ENCODE data around the gene POU5F2. TPM values are rescaled to one million over a fixed set of nuclear protein-coding genes. Genes with fewer than 3 reads are reported as not detected.

The POU5F2 gene
- total RNA-seq, 2 donors from 2014 or later, result 0.40 to 0.84 TPM

DNA sequence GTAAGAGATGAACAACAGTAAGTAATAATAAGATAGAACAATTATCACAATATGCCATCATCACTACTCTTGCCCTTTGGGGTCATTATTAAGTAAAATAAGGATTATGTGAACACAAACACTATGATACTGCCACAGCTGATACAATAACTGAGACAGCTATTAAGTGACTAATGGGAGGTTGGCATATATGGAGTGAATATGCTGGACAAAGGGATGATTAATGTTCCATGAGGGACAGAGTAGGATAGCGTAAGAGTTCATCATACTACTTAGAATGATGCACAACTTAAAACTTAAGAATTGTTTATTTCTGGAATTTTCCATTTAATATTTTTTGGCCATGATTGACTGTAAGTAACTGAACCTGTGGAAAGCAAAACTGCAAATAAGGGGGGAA, 16.6 kb downstream of the POU5F2 start:
- TF ChIP-seq, protein P1, sequence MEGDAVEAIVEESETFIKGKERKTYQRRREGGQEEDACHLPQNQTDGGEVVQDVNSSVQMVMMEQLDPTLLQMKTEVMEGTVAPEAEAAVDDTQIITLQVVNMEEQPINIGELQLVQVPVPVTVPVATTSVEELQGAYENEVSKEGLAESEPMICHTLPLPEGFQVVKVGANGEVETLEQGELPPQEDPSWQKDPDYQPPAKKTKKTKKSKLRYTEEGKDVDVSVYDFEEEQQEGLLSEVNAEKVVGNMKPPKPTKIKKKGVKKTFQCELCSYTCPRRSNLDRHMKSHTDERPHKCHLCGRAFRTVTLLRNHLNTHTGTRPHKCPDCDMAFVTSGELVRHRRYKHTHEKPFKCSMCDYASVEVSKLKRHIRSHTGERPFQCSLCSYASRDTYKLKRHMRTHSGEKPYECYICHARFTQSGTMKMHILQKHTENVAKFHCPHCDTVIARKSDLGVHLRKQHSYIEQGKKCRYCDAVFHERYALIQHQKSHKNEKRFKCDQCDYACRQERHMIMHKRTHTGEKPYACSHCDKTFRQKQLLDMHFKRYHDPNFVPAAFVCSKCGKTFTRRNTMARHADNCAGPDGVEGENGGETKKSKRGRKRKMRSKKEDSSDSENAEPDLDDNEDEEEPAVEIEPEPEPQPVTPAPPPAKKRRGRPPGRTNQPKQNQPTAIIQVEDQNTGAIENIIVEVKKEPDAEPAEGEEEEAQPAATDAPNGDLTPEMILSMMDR (conservative IDR thresholded peaks at IDR 0.05), result no peak
- peaks cover 6% of the 10 kb centered on the region for H3K4me1 Mint-ChIP-seq
- Histone ChIP-seq H3K27me3 (ENCODE audit: control insufficient read depth, insufficient read depth, low read length, poor library complexity, severe bottlenecking) (no peaks in the 10 kb centered on the region), H3K9me3 (ENCODE audit: control insufficient read depth, low read length) (no peaks in the 10 kb centered on the region), H3K27ac (ENCODE audit: low read depth, low read length) (no peak overlapping the region), H3K9ac (ENCODE audit: extremely low read depth, low read length, poor library complexity, severe bottlenecking) (no peak overlapping the region), H3K36me3 (ENCODE audit: control insufficient read depth, insufficient read depth, low read length) (no peaks in the 10 kb centered on the region), H3K4me1 (ENCODE audit: control insufficient read depth, insufficient read depth, low read length) (no peaks in the 10 kb centered on the region), H3K4me3 (ENCODE audit: low read length) (no peak overlapping the region)
- 100% methylated on average over 1 of the region's 1 CpG; no CpG with 5 or more reads in 1 of the 2 experiments for WGBS, 2 experiments (ENCODE audit: insufficient coverage in 1 of 2, insufficient read length in 1 of 2)
- no peak overlapping the region for H3K27ac Mint-ChIP-seq
- no peak overlapping the region for H3K4me3 Mint-ChIP-seq
- H3K27me3 Mint-ChIP-seq (ENCODE audit: insufficient read depth), result no peaks in the 10 kb centered on the region
- no peaks in the 10 kb centered on the region for H3K36me3 Mint-ChIP-seq (ENCODE audit: low read depth)
- DNase-seq, result no peak
- no peaks in the 10 kb centered on the region for H3K9me3 Mint-ChIP-seq

DNA sequence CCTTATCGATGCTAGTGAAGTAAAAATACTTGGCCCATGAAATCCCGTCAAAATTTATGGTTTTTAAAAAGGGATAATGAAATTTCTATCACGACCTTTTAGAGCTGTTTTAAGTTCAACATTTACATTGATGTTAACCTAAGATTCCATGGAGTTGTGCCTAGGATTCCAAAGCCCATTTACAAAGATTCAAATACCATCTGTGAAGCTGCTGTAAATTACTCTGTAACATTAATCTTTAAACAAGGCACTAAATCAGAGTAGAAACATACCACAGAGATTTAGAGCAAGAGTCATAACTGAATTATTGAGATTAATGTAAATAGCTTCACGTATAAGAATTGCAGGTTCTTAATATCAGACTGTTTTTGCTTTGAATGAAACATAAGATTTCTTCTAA, 17.7 kb downstream of the POU5F2 start:
- Histone ChIP-seq H3K9ac (ENCODE audit: extremely low read depth, low read length, poor library complexity, severe bottlenecking) (no peak overlapping the region), H3K36me3 (ENCODE audit: control insufficient read depth, insufficient read depth, low read length) (no peaks in the 10 kb centered on the region), H3K9me3 (ENCODE audit: control insufficient read depth, low read length) (no peaks in the 10 kb centered on the region), H3K27me3 (ENCODE audit: control insufficient read depth, insufficient read depth, low read length, poor library complexity, severe bottlenecking) (peaks cover 4% of the 10 kb centered on the region), H3K4me3 (ENCODE audit: low read length) (no peak overlapping the region), H3K4me1 (ENCODE audit: control insufficient read depth, insufficient read depth, low read length) (no peaks in the 10 kb centered on the region), H3K27ac (ENCODE audit: low read depth, low read length) (no peak overlapping the region)
- H3K4me3 Mint-ChIP-seq, result no peak overlapping the region
- TF ChIP-seq, protein P1 (conservative IDR thresholded peaks at IDR 0.05), result no peak
- no peak overlapping the region for H3K27ac Mint-ChIP-seq
- H3K27me3 Mint-ChIP-seq (ENCODE audit: insufficient read depth), result no peaks in the 10 kb centered on the region
- no peaks in the 10 kb centered on the region for H3K9me3 Mint-ChIP-seq
- peaks cover 6% of the 10 kb centered on the region for H3K4me1 Mint-ChIP-seq
- 82 to 87% methylated on average over 3 to 4 of the region's 4 CpGs for WGBS, 2 experiments (ENCODE audit: insufficient coverage in 1 of 2, insufficient read length in 1 of 2)
- no peaks in the 10 kb centered on the region for H3K36me3 Mint-ChIP-seq (ENCODE audit: low read depth)
- DNase-seq, result no peak

DNA sequence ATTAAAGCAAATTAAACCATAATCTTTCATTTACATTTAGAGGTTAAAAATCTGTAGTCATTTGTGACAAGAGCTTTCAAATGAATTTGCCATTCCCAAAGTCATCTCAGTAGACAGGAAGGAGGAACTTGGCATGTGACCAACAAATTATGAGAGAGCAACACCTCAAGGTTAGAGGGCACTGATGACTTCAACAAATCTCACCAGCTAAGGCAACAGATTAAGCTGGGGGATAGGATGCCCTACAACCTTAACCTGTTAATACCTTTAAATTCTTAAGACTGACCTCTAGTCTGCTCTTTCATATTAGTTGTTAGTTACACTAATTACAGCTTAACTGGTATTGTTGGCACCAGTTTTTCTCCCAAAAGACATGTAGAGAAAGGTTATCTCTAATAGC, 18.4 kb downstream of the POU5F2 start:
- DNase-seq, result no peak
- TF ChIP-seq, protein P1 (conservative IDR thresholded peaks at IDR 0.05), result no peak
- H3K27ac Mint-ChIP-seq, result no peak overlapping the region
- H3K27me3 ChIP-seq (ENCODE audit: control insufficient read depth, insufficient read depth, low read length, poor library complexity, severe bottlenecking), result peaks cover 5% of the 10 kb centered on the region
- no peak overlapping the region for H3K27ac ChIP-seq (ENCODE audit: low read depth, low read length)
- H3K4me1 Mint-ChIP-seq, result peaks cover 6% of the 10 kb centered on the region
- H3K27me3 Mint-ChIP-seq (ENCODE audit: insufficient read depth), result no peaks in the 10 kb centered on the region
- no peaks in the 10 kb centered on the region for H3K4me1 ChIP-seq (ENCODE audit: control insufficient read depth, insufficient read depth, low read length)
- no peaks in the 10 kb centered on the region for H3K9me3 ChIP-seq (ENCODE audit: control insufficient read depth, low read length)
- H3K4me3 ChIP-seq (ENCODE audit: low read length), result no peak overlapping the region
- no peak overlapping the region for H3K4me3 Mint-ChIP-seq
- H3K36me3 Mint-ChIP-seq (ENCODE audit: low read depth), result no peaks in the 10 kb centered on the region
- no peaks in the 10 kb centered on the region for H3K9me3 Mint-ChIP-seq
- no peak overlapping the region for H3K9ac ChIP-seq (ENCODE audit: extremely low read depth, low read length, poor library complexity, severe bottlenecking)
- H3K36me3 ChIP-seq (ENCODE audit: control insufficient read depth, insufficient read depth, low read length), result no peaks in the 10 kb centered on the region
